Measurements from ENCODE around the gene MKKS. TPM values are rescaled to one million over a fixed set of nuclear protein-coding genes. Genes with fewer than 3 reads are reported as not detected.

The MKKS gene
- total and polyA plus RNA-seq, 10 of the 15 experiments (the other 5 are each of a cell fraction or from before 2014, with no cell fraction given) = 4.3 to 17.9 (median 7.7) TPM

- ChIA-PET RAD21 (ENCODE audit: unreplicated experiment) (interaction anchor here (0.9 to 7.4 kb wide), 19 partner anchors 8 to 789 kb away, joined by 3 to 77 read pairs (median 8); partner anchors contain the start of genes MKKS and SLX4IP), SMC1A (ENCODE audit: uncharacterized antibody, unreplicated experiment) (interaction anchor here (0.8 to 6.8 kb wide), 18 partner anchors 8 to 974 kb away, joined by 3 to 76 read pairs (median 6); partner anchors contain the start of genes MKKS and SLX4IP), POLR2A (interaction anchor here (1.5 to 6.3 kb wide), 4 partner anchors 11 to 74 kb away, joined by 4 to 53 read pairs (median 10); partner anchors contain the start of genes MKKS and SLX4IP), CTCF (interaction anchor here (0.9 to 6.7 kb wide), 11 partner anchors 10 to 98 kb away, joined by 3 to 57 read pairs (median 9); partner anchors contain the start of genes MKKS and SLX4IP)
- Histone ChIP-seq H4K20me1 (ENCODE audit: control insufficient read depth, insufficient read depth) (no peaks in the 10 kb centered on the region), H3K9ac (ENCODE audit: control insufficient read depth, insufficient read depth, low read length) (no peak overlapping the region), H3K27ac (ENCODE audit: control insufficient read depth, insufficient read depth) (peak overlapping the region; percentile 49; the same call in 1 of the 2 replicates), H3K36me3 (ENCODE audit: control insufficient read depth in 2 of 2, insufficient read depth in 2 of 2, low read length in 1 of 2) (peaks cover 0 to 3% of the 10 kb centered on the region in 2 experiments; a peak in 2 of 4 replicates), H3K4me2 (ENCODE audit: control insufficient read depth, insufficient read depth) (no peak overlapping the region), H2AFZ (ENCODE audit: control insufficient read depth, low read depth, low read length) (no peak overlapping the region), H3K79me2 (ENCODE audit: control insufficient read depth, insufficient read depth, low read length) (peaks cover 9% of the 10 kb centered on the region), H3K4me1 (ENCODE audit: control insufficient read depth, insufficient read depth, low read length) (peaks cover 37% of the 10 kb centered on the region), H3K27me3 (replicated peaks in 1 of 2; ENCODE audit: control insufficient read depth in 2 of 2, insufficient read depth in 2 of 2, low read length in 1 of 2) (no peaks in the 10 kb centered on the region), H3K9me3 (replicated peaks; ENCODE audit: control insufficient read depth, insufficient read depth, low read length) (no peaks in the 10 kb centered on the region), H3K4me3 (no peak overlapping the region)
- no TSS peak for BruUV-seq (replicated peaks)
- intact Hi-C loops (cut with micrococcal nuclease; ENCODE audit: unreplicated experiment) (loop anchor here (5.0 to 10.0 kb wide), 5 partner anchors 56 to 1063 kb away; partner anchors contain the start of gene JAG1), in situ Hi-C loops (cut with MboI) (no loop called here)
- 98% methylated on average over 4 of the region's 4 CpGs for WGBS (ENCODE audit: insufficient coverage, insufficient replicate concordance, low lambda C conversion rate, missing lambda C conversion rate)
- TF ChIP-seq MAX (IDR thresholded peaks at IDR 0.05; ENCODE audit: low read depth, low read length) (no peak), RELB (IDR thresholded peaks at IDR 0.05; ENCODE audit: low read depth) (no peak), EED (IDR thresholded peaks at IDR 0.05; ENCODE audit: low read depth) (0 out of 2 replicates have a peak, but pooled peaks have one; percentile 29), ZNF622 (IDR thresholded peaks at IDR 0.05) (no peak), HDAC2 (IDR thresholded peaks at IDR 0.05) (no peak)
- FAIRE-seq (no peak), DNase-seq (ENCODE audit: low read depth, low spot score) (no peak), ATAC-seq (no peak)
Measured at GRCh38 chr20:10478930-10479329, 44.9 kb upstream of the MKKS start.

Measured in GM12878 (cell line).